Type B pancreatic cell (in vitro differentiated cells): Measurements from ENCODE around the gene CROCC2. TPM values are rescaled to one million over a fixed set of nuclear protein-coding genes. Genes with fewer than 3 reads are reported as not detected.

ENCODE experiments used
- DNase-seq: peaks from one replicate; pipeline ENCODE4 v3.0.0; 2021; ENCODE audit warnings: mixed read lengths; ENCODE audit not compliant: unreplicated experiment; ENCODE audit errors: extremely low spot score
- H3K27ac Mint-ChIP-seq: 2 replicates; pipeline ENCODE4 v1.8.0; 2021; ENCODE audit warnings: mild to moderate bottlenecking, mixed read lengths
- H3K27me3 Mint-ChIP-seq: 2 replicates; pipeline ENCODE4 v1.8.0; 2021; ENCODE audit warnings: mixed read lengths
- H3K36me3 Mint-ChIP-seq: 2 replicates; pipeline ENCODE4 v1.8.0; 2021; ENCODE audit warnings: mixed read lengths
- H3K4me1 Mint-ChIP-seq: one replicate; pipeline ENCODE4 v1.8.0; 2021; ENCODE audit warnings: mixed read lengths; ENCODE audit not compliant: unreplicated experiment
- H3K4me3 Mint-ChIP-seq: 2 replicates; pipeline ENCODE4 v1.8.0; 2021; ENCODE audit warnings: mild to moderate bottlenecking, mixed read lengths
- H3K9me3 Mint-ChIP-seq: 2 replicates; pipeline ENCODE4 v1.8.0; 2021; ENCODE audit warnings: mixed read lengths
- CTCF ChIP-seq: fragments of 200-600 bp; sonication (generic); conservative IDR thresholded peaks from 2 replicates; pipeline ENCODE4 v1.5.0; 2021; ENCODE audit warnings: antibody characterized with exemption, mild to moderate bottlenecking
- total RNA-seq: library from RNA; stranded (reverse); gene quantifications from 2 replicates; pipeline ENCODE4 v1.2.1, GENCODE V29; 2021; ENCODE audit warnings: low replicate concordance

CROCC2 gene
- total RNA-seq, 1 donor from 2014 or later, result 0.68 TPM

- TF ChIP-seq CTCF, result no peak
- Mint-ChIP-seq H3K4me3 (no peak overlapping the region), H3K27ac (no peak overlapping the region), H3K4me1 (peaks cover 1% of the 10 kb centered on the region), H3K36me3 (peaks cover 15% of the 10 kb centered on the region), H3K9me3 (no peaks in the 10 kb centered on the region), H3K27me3 (no peaks in the 10 kb centered on the region)
- DNase-seq, result peak; percentile 37
These were observed 108.1 kb downstream of the CROCC2 start for GRCh38 chr2:241014224-241014623.

- Mint-ChIP-seq H3K4me1 (no peaks in the 10 kb centered on the region), H3K27ac (no peak overlapping the region), H3K9me3 (no peaks in the 10 kb centered on the region), H3K27me3 (no peaks in the 10 kb centered on the region), H3K4me3 (no peak overlapping the region), H3K36me3 (peaks cover 16% of the 10 kb centered on the region)
- no peak for TF ChIP-seq CTCF
- DNase-seq, result peak; percentile 58
These were observed 108.6 kb downstream of the CROCC2 start for GRCh38 chr2:241014764-241015163.

GRCh38 chr2:241015439-241015838 is 109.3 kb downstream of the CROCC2 start:
- DNase-seq, result peak; percentile 45
- no peak for TF ChIP-seq CTCF
- H3K27me3 Mint-ChIP-seq, result no peaks in the 10 kb centered on the region
- no peaks in the 10 kb centered on the region for H3K4me1 Mint-ChIP-seq
- H3K4me3 Mint-ChIP-seq, result no peak overlapping the region
- H3K27ac Mint-ChIP-seq, result no peak overlapping the region
- no peaks in the 10 kb centered on the region for H3K9me3 Mint-ChIP-seq
- H3K36me3 Mint-ChIP-seq, result peaks cover 16% of the 10 kb centered on the region

- H3K4me3 Mint-ChIP-seq, result no peak overlapping the region
- H3K27ac Mint-ChIP-seq, result no peak overlapping the region
- TF ChIP-seq CTCF, result no peak
- no peaks in the 10 kb centered on the region for H3K27me3 Mint-ChIP-seq
- no peaks in the 10 kb centered on the region for H3K4me1 Mint-ChIP-seq
- peaks cover 11% of the 10 kb centered on the region for H3K9me3 Mint-ChIP-seq
- peak; percentile 56 for DNase-seq
- H3K36me3 Mint-ChIP-seq, result peaks cover 26% of the 10 kb centered on the region
These were observed 111.2 kb downstream of the CROCC2 start for GRCh38 chr2:241017228-241017940.

GRCh38 chr2:241018051-241018891 is 112.1 kb downstream of the CROCC2 start:
- no peak overlapping the region for H3K4me3 Mint-ChIP-seq
- H3K9me3 Mint-ChIP-seq, result peaks cover 13% of the 10 kb centered on the region
- H3K27me3 Mint-ChIP-seq, result no peaks in the 10 kb centered on the region
- H3K4me1 Mint-ChIP-seq, result no peaks in the 10 kb centered on the region
- no peak overlapping the region for H3K27ac Mint-ChIP-seq
- H3K36me3 Mint-ChIP-seq, result peaks cover 24% of the 10 kb centered on the region
- TF ChIP-seq CTCF, result no peak
- peak; percentile 64 for DNase-seq
